GM23248 (cell line): Measurements from ENCODE around the gene PFKFB1.

Experiments
- EZH2 ChIP-seq: fragments of 200-600 bp; sonication (generic); IDR thresholded peaks from 2 replicates; pipeline ENCODE4 v1.6.1; 2018; ENCODE audit warnings: antibody characterized with exemption, mild to moderate bottlenecking; ENCODE audit not compliant: insufficient read depth, poor library complexity, severe bottlenecking
- EZH2phosphoT487 ChIP-seq: fragments of 200-600 bp; sonication (generic); IDR thresholded peaks from 2 replicates; pipeline ENCODE4 v1.6.1; 2018; ENCODE audit warnings: antibody characterized with exemption, moderate library complexity, mild to moderate bottlenecking, low read depth; ENCODE audit not compliant: insufficient read depth

DNA sequence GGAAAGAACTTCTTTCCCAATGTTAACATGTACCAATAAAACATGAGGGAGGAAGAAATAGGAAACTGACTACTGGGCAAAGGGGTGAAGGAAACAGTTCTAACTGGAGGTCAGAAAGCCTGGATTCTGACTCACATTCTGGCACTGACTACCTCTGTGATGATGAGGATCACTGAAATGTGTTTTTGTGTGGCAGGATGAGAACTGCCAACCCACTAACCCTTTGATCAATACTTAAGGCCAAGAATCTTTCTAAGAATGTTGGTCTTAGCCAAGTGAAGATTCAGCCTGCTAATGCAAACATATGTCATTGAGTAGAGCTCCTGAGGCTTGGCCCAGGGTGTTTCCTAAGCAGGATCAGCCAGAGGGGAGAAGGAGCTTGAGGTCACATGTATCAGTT is 32.2 kb upstream of the PFKFB1 start:
- TF ChIP-seq EZH2, result no peak
- no peak for TF ChIP-seq EZH2phosphoT487
